Endothelial cell of umbilical vein (primary cell): ENCODE results near the gene OR2H2. TPM values are rescaled to one million over a fixed set of nuclear protein-coding genes. Genes with fewer than 3 reads are reported as not detected.

Experiments
- BruUV-seq: library from RNA; stranded (reverse); fragments of 400-500 nt; replicated peaks from 2 replicates; lab custom pipeline; 2021; lab: Mats Ljungman, UMichigan
- CTCF ChIA-PET: fragments of 300-600, 350-600 bp; sonication (Branson Sonifier 250); formaldehyde crosslinking; loops from one replicate; lab custom pipeline; 2021; ENCODE audit warnings: antibody characterized with exemption, inconsistent platforms; lab: Charles Lee
- POLR2A ChIA-PET: fragments of 300-600, 350-600 bp; sonication (Branson Sonifier 250); formaldehyde crosslinking; loops from one replicate; lab custom pipeline; 2021; ENCODE audit warnings: antibody characterized with exemption, inconsistent platforms; lab: Charles Lee
- DNase-seq: peaks from one replicate; pipeline ENCODE4 v3.0.0-alpha.2; 2011; ENCODE audit warnings: low read depth, low spot score
- FAIRE-seq: peaks from 2 replicates; lab custom pipeline; 2011; peaks lifted over from hg19 to GRCh38; lab: Jason Lieb, UNC
- H2AFZ ChIP-seq: 2 replicates; pipeline ENCODE4 v1.6.0; 2012; ENCODE audit warnings: low read depth, low read length, control low read depth, inconsistent platforms
- H3K27ac ChIP-seq: 2 replicates; pipeline ENCODE4 v1.5.1; 2011; ENCODE audit warnings: low read depth, mild to moderate bottlenecking, control low read depth, low read length, moderate library complexity; ENCODE audit not compliant: insufficient read depth
- H3K27me3 ChIP-seq, 2 experiments: 2 replicates each; pipeline versions ENCODE4 v1.6.0 to v1.6.1; 2011; ENCODE audit warnings: low read length in 2 of 2, mixed read lengths in 1 of 2; ENCODE audit not compliant: control insufficient read depth in 2 of 2, insufficient read depth in 2 of 2
- H3K36me3 ChIP-seq, 2 experiments: 2 replicates in 1 of 2; 3 replicates in 1 of 2; pipeline ENCODE4 v1.5.1; 2011; ENCODE audit warnings: low read length in 2 of 2, mild to moderate bottlenecking in 1 of 2, moderate library complexity in 1 of 2; ENCODE audit not compliant: control insufficient read depth in 2 of 2, insufficient read depth in 2 of 2; ENCODE audit errors: extremely low read depth in 1 of 2
- H3K4me1 ChIP-seq: 3 replicates; pipeline ENCODE4 v1.5.1; 2011; ENCODE audit warnings: mild to moderate bottlenecking, low read length; ENCODE audit not compliant: control insufficient read depth, insufficient read depth; ENCODE audit errors: extremely low read depth
- H3K4me2 ChIP-seq: 2 replicates; pipeline ENCODE4 v1.6.1; 2011; ENCODE audit warnings: low read length, control low read depth, mixed read lengths; ENCODE audit not compliant: insufficient read depth
- H3K4me3 ChIP-seq, 3 experiments: fragments of 200-600 bp in 1 of 3; sonication (generic), shearing (Covaris generic) in 1 of 3; replicated peaks in 1 of 3; 2 replicates each; pipeline ENCODE4 v1.5.1; 2011 to 2016; ENCODE audit warnings: control low read depth in 3 of 3, low read length in 3 of 3, mild to moderate bottlenecking in 2 of 3, inconsistent platforms in 1 of 3, low read depth in 1 of 3, moderate library complexity in 1 of 3; ENCODE audit not compliant: insufficient read depth in 1 of 3
- H3K79me2 ChIP-seq: 2 replicates; pipeline ENCODE4 v1.6.0; 2012; ENCODE audit warnings: low read length, inconsistent platforms; ENCODE audit not compliant: control insufficient read depth, insufficient read depth
- H3K9ac ChIP-seq: replicated peaks from 2 replicates; pipeline ENCODE3; 2011; ENCODE audit warnings: low read length, control low read depth; ENCODE audit not compliant: insufficient read depth; ENCODE audit errors: extremely low read depth
- H3K9me1 ChIP-seq: replicated peaks from 3 replicates; pipeline ENCODE4 v1.6.0; 2011; ENCODE audit warnings: mild to moderate bottlenecking, low read length; ENCODE audit not compliant: control insufficient read depth, insufficient read depth; ENCODE audit errors: extremely low read depth
- H3K9me3 ChIP-seq: replicated peaks from 2 replicates; pipeline ENCODE4 v1.5.1; 2012; ENCODE audit warnings: low read length, inconsistent platforms; ENCODE audit not compliant: control insufficient read depth, insufficient read depth
- H4K20me1 ChIP-seq: replicated peaks from 2 replicates; pipeline ENCODE3; 2011; ENCODE audit warnings: mild to moderate bottlenecking, low read length; ENCODE audit not compliant: control insufficient read depth, insufficient read depth; ENCODE audit errors: extremely low read depth
- EZH2 ChIP-seq: IDR thresholded peaks from 2 replicates; pipeline ENCODE4 v1.6.1; 2012; ENCODE audit warnings: borderline replicate concordance, low read depth, mild to moderate bottlenecking, moderate library complexity, low read length, inconsistent platforms; ENCODE audit not compliant: severe bottlenecking
- FOS ChIP-seq: IDR thresholded peaks from 2 replicates; pipeline ENCODE4 v1.6.1; 2011; ENCODE audit warnings: mild to moderate bottlenecking, low read length, moderate library complexity, borderline replicate concordance; ENCODE audit not compliant: insufficient read depth
- GATA2 ChIP-seq: IDR thresholded peaks from 2 replicates; pipeline ENCODE4 v1.7.0; 2011; ENCODE audit warnings: low read depth, mild to moderate bottlenecking, moderate library complexity, mixed read lengths, low read length; ENCODE audit not compliant: insufficient read length, insufficient read depth
- JUN ChIP-seq: IDR thresholded peaks from 2 replicates; pipeline ENCODE4 v1.6.1; 2011; ENCODE audit warnings: borderline replicate concordance, low read depth; ENCODE audit not compliant: insufficient read length, insufficient read depth
- POLR2AphosphoS5 ChIP-seq: IDR thresholded peaks from 2 replicates; pipeline ENCODE4 v1.6.1; 2012; ENCODE audit warnings: low read depth, mild to moderate bottlenecking, control low read depth, low read length, moderate library complexity; ENCODE audit not compliant: insufficient read depth
- dilution Hi-C: fragments of 300-500 bp; cut with MboI; formaldehyde crosslinking; loops from one replicate; pipeline ENCODE4 v1.15.0; 2019; ENCODE audit warnings: low sequenced_read_pairs; ENCODE audit not compliant: extremely low pct_ligation_motif_present
- intact Hi-C: fragments of 100-400 bp; cut with micrococcal nuclease; formaldehyde crosslinking; loops from one replicate; pipeline ENCODE4 v1.10.0; 2022
- polyA plus RNA-seq, 4 experiments: library from polyadenylated mRNA; depleted of rRNA in 3 of 4; stranded (reverse) in 3 of 4; unstranded in 1 of 4; fragments of >200 nt; gene quantifications; 2 replicates each; pipeline versions ENCODE4 v1.2.1 to v1.2.3, GENCODE V29; 2011 to 2012; ENCODE audit warnings: missing spikeins in 1 of 4
- total RNA-seq: library from RNA; stranded (reverse); gene quantifications from 2 replicates; pipeline ENCODE4 v1.2.3, GENCODE V29; 2021
- TF ChIP-seq, protein P1 (sequence below), 2 donors: IDR thresholded peaks; 1 replicate in 1 of 2; 2 replicates in 1 of 2; pipeline ENCODE4 v1.5.1; 2011; ENCODE audit warnings: low read length in 2 of 2, mild to moderate bottlenecking in 2 of 2, moderate library complexity in 2 of 2, control low read depth in 1 of 2, inconsistent platforms in 1 of 2, low read depth in 1 of 2; ENCODE audit not compliant: insufficient read depth in 1 of 2; ENCODE audit errors: extremely low read depth in 1 of 2

Gene OR2H2
- total and polyA plus RNA-seq, 2 donors (not counting 3 experiments of a cell fraction or from before 2014, with no cell fraction given), result not detected

DNA sequence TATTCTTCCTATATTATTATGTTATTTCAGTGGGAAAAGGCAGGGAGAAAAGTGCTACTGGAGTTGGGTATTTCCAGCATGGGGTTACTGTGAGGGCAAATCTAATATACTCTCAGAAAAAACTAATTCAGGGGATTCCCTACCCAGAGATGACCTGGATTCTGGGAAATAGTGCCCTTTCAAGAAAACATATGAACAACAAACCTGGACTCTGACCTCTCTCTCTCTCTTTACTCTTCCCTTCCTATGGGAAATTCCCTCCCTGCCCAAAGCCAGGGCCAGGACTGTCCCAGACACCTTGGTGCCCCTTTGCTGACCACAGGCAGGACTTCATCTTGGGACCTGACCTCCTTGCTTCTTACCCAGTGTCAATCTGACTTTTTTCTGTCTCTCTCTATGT is 23.8 kb upstream of the OR2H2 start:
- Histone ChIP-seq H4K20me1 (no peaks in the 10 kb centered on the region), H3K9me1 (no peaks in the 10 kb centered on the region), H3K9ac (no peak overlapping the region), H2AFZ (no peak overlapping the region), H3K27me3 (peaks cover 0 to 1% of the 10 kb centered on the region in 2 experiments), H3K9me3 (no peaks in the 10 kb centered on the region), H3K4me2 (no peak overlapping the region), H3K4me3 (no peak overlapping the region), H3K79me2 (no peaks in the 10 kb centered on the region), H3K4me1 (no peaks in the 10 kb centered on the region), H3K36me3 (no peaks in the 10 kb centered on the region), H3K27ac (no peak overlapping the region)
- dilution Hi-C loops, result no loop called here
- FAIRE-seq (no peak), DNase-seq (no peak)
- POLR2A ChIA-PET, result no interaction called here
- CTCF ChIA-PET, result no interaction called here
- TF ChIP-seq POLR2AphosphoS5, result no peak
- no peak for TF ChIP-seq GATA2
- no peak for TF ChIP-seq EZH2
- no peak for TF ChIP-seq JUN
- TF ChIP-seq, protein P1, sequence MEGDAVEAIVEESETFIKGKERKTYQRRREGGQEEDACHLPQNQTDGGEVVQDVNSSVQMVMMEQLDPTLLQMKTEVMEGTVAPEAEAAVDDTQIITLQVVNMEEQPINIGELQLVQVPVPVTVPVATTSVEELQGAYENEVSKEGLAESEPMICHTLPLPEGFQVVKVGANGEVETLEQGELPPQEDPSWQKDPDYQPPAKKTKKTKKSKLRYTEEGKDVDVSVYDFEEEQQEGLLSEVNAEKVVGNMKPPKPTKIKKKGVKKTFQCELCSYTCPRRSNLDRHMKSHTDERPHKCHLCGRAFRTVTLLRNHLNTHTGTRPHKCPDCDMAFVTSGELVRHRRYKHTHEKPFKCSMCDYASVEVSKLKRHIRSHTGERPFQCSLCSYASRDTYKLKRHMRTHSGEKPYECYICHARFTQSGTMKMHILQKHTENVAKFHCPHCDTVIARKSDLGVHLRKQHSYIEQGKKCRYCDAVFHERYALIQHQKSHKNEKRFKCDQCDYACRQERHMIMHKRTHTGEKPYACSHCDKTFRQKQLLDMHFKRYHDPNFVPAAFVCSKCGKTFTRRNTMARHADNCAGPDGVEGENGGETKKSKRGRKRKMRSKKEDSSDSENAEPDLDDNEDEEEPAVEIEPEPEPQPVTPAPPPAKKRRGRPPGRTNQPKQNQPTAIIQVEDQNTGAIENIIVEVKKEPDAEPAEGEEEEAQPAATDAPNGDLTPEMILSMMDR (IDR thresholded peaks at IDR 0.05; ENCODE audit: extremely low read depth in 1 of 2, insufficient read depth in 1 of 2, low read depth in 1 of 2, low read length in 2 of 2), result no peak
- intact Hi-C loops, result no loop called here
- no TSS peak for BruUV-seq

DNA sequence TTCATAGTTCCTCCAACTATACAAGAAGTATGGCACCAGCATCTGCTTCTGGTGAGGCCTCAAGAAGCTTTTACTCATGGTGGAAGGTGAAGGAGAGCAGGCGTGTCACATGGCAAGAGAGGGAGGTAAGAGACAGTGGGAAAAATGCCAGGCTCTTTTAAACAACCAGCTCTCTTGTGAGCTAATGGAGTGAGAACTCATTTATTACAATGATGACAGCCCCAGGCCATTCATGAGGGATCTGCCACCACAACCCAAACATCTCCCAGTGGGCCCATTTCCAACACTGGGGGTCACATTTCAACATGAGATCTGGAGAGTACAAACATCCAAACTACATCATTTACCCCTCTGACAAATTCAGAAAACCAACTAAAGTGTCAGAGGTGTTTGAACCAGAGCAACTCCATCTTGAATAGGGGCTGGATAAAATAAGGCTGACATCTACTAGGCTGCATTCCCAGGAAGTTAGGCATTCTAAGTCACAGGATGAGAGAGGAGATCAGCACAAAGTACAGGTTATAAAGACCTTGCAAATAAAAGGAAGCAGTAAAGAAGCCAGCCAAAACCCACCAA is 23.2 kb upstream of the OR2H2 start:
- Histone ChIP-seq H2AFZ (no peak overlapping the region), H3K9me3 (no peaks in the 10 kb centered on the region), H3K4me2 (no peak overlapping the region), H4K20me1 (no peaks in the 10 kb centered on the region), H3K4me1 (no peaks in the 10 kb centered on the region), H3K9me1 (no peaks in the 10 kb centered on the region), H3K27me3 (no peaks in the 10 kb centered on the region), H3K79me2 (no peaks in the 10 kb centered on the region), H3K9ac (no peak overlapping the region), H3K36me3 (no peaks in the 10 kb centered on the region), H3K27ac (no peak overlapping the region), H3K4me3 (no peak overlapping the region)
- POLR2A ChIA-PET, result no interaction called here
- CTCF ChIA-PET, result no interaction called here
- no peak for DNase-seq
- TF ChIP-seq GATA2 (no peak), FOS (no peak), POLR2AphosphoS5 (no peak), JUN (no peak)
- dilution Hi-C loops, result no loop called here
- intact Hi-C loops, result no loop called here
- FAIRE-seq, result no peak
- no TSS peak for BruUV-seq
